GM12878 (cell line): ENCODE results near the gene HCN1. TPM values are rescaled to one million over a fixed set of nuclear protein-coding genes. Genes with fewer than 3 reads are reported as not detected.

ENCODE experiments used
- ATAC-seq: fragments of 200-7000 bp; cut with Tn5 transposase; 3 replicates; pipeline ENCODE4 v1.9.1; 2020; ENCODE audit warnings: mild to moderate bottlenecking, moderate library complexity
- BruUV-seq: library from RNA; stranded (reverse); fragments of 400-500 nt; replicated peaks from 2 replicates; lab custom pipeline; 2021; lab: Mats Ljungman, UMichigan
- CTCF ChIA-PET: fragments of 300-600 bp; sonication (Branson Sonifier 250); formaldehyde crosslinking; extraction: SDS; loops from one replicate; lab custom pipeline; 2021; ENCODE audit warnings: inconsistent platforms; lab: Yijun Ruan, JAX
- POLR2A ChIA-PET: fragments of 350-600 bp; formaldehyde crosslinking; extraction: SDS; loops from one replicate; lab custom pipeline; 2021; ENCODE audit warnings: inconsistent platforms; lab: Charles Lee
- RAD21 ChIA-PET: fragments of 300-600 bp; sonication (Branson Sonifier 250); formaldehyde crosslinking; loops from one replicate; lab custom pipeline; 2023; ENCODE audit warnings: antibody characterized with exemption; ENCODE audit not compliant: unreplicated experiment; lab: Charles Lee
- SMC1A ChIA-PET: fragments of 300-600 bp; sonication (Branson Sonifier 250); formaldehyde crosslinking; loops from one replicate; lab custom pipeline; 2023; ENCODE audit not compliant: unreplicated experiment, uncharacterized antibody; lab: Charles Lee
- DNase-seq: peaks from one replicate; pipeline ENCODE4 v3.0.0-alpha.2; 2011; ENCODE audit warnings: low read depth, low spot score
- FAIRE-seq: peaks from 3 replicates; lab custom pipeline; 2011; peaks lifted over from hg19 to GRCh38; lab: Jason Lieb, UNC
- H2AFZ ChIP-seq: 2 replicates; pipeline ENCODE4 v1.6.0; 2011; ENCODE audit warnings: low read depth, low read length, control low read depth; ENCODE audit not compliant: control insufficient read depth
- H3K27ac ChIP-seq: 2 replicates; pipeline ENCODE4 v1.5.1; 2011; ENCODE audit warnings: control low read depth; ENCODE audit not compliant: control insufficient read depth, insufficient read depth
- H3K27me3 ChIP-seq, 2 experiments: replicated peaks in 1 of 2; 2 replicates each; pipeline versions ENCODE4 v1.6.0 to v1.6.1; 2011; ENCODE audit warnings: low read length in 1 of 2; ENCODE audit not compliant: control insufficient read depth in 2 of 2, insufficient read depth in 2 of 2
- H3K36me3 ChIP-seq, 2 experiments: 2 replicates each; pipeline ENCODE4 v1.5.1; 2011; ENCODE audit warnings: low read length in 1 of 2; ENCODE audit not compliant: control insufficient read depth in 2 of 2, insufficient read depth in 2 of 2
- H3K4me1 ChIP-seq: 2 replicates; pipeline ENCODE4 v1.6.1; 2011; ENCODE audit warnings: mild to moderate bottlenecking, low read length, moderate library complexity, mixed read lengths; ENCODE audit not compliant: control insufficient read depth, insufficient read depth
- H3K4me2 ChIP-seq: 2 replicates; pipeline ENCODE4 v1.6.0; 2011; ENCODE audit warnings: control low read depth; ENCODE audit not compliant: control insufficient read depth, insufficient read depth
- H3K4me3 ChIP-seq: fragments of 200-600 bp; sonication (generic); 2 replicates; pipeline ENCODE4 v1.5.1; 2016
- H3K79me2 ChIP-seq: 2 replicates; pipeline ENCODE4 v1.6.0; 2011; ENCODE audit warnings: low read length; ENCODE audit not compliant: control insufficient read depth, insufficient read depth
- H3K9ac ChIP-seq: 2 replicates; pipeline ENCODE4 v1.8.0; 2011; ENCODE audit warnings: low read length, control low read depth, mixed read lengths; ENCODE audit not compliant: control insufficient read depth, insufficient read depth
- H3K9me3 ChIP-seq: replicated peaks from 3 replicates; pipeline ENCODE4 v1.5.1; 2011; ENCODE audit warnings: mild to moderate bottlenecking, low read length; ENCODE audit not compliant: control insufficient read depth, insufficient read depth
- H4K20me1 ChIP-seq: 2 replicates; pipeline ENCODE4 v1.6.0; 2011; ENCODE audit not compliant: control insufficient read depth, insufficient read depth
- SIX5 ChIP-seq: IDR thresholded peaks from 2 replicates; pipeline ENCODE4 v1.6.1; 2011; ENCODE audit warnings: mild to moderate bottlenecking, low read depth, low read length, moderate library complexity; ENCODE audit not compliant: severe bottlenecking
- ZNF687 ChIP-seq: fragments of 450-650 bp; IDR thresholded peaks from 2 replicates; pipeline ENCODE4 v1.6.1; 2017; ENCODE audit warnings: mild to moderate bottlenecking, moderate library complexity
- WGBS: methylation state at CpG from one replicate; pipeline ENCODE4 v1.1.6; 2016; ENCODE audit warnings: low lambda C conversion rate; ENCODE audit not compliant: insufficient replicate concordance, insufficient coverage; ENCODE audit errors: missing lambda C conversion rate; 5-methylcytosine and 5-hydroxymethylcytosine counted together
- in situ Hi-C: fragments of 300-500 bp; cut with MboI; formaldehyde crosslinking; loops from 9 replicates; pipeline ENCODE4 v1.14.3; 2018; ENCODE audit warnings: mixed read lengths
- intact Hi-C: fragments of 100-400 bp; cut with micrococcal nuclease; formaldehyde crosslinking; loops from one replicate; pipeline ENCODE4 v1.14.2; 2022; ENCODE audit not compliant: unreplicated experiment
- polyA plus RNA-seq, 11 experiments: library from polyadenylated mRNA; depleted of rRNA in 4 of 11; unstranded in 6 of 11; stranded (reverse) in 5 of 11; fragments of >200 nt; fragmentation: Nextera tagmentation in 4 of 11; fragmentation: Illumina TruSeq in 1 of 11; extraction: Ambion mirVana in 4 of 11; extraction: Trizol in 1 of 11; gene quantifications; 1 replicate in 1 of 11; 2 replicates in 10 of 11; pipeline versions ENCODE4 v1.2.1 to v1.2.3, GENCODE V29; 2011 to 2016; ENCODE audit warnings: inconsistent platforms in 2 of 11, missing spikeins in 2 of 11, low read depth in 1 of 11
- total RNA-seq, 4 experiments: library from RNA; depleted of rRNA in 3 of 4; stranded (reverse); fragments of >200 nt in 3 of 4; fragmentation: Illumina TruSeq in 1 of 4; extraction: Trizol in 1 of 4; gene quantifications; 2 replicates each; pipeline versions ENCODE4 v1.2.1 to v1.2.3, GENCODE V29; 2013 to 2021

Gene HCN1
- total and polyA plus RNA-seq, 10 of the 15 experiments (the other 5 are each of a cell fraction or from before 2014, with no cell fraction given), result not detected

DNA sequence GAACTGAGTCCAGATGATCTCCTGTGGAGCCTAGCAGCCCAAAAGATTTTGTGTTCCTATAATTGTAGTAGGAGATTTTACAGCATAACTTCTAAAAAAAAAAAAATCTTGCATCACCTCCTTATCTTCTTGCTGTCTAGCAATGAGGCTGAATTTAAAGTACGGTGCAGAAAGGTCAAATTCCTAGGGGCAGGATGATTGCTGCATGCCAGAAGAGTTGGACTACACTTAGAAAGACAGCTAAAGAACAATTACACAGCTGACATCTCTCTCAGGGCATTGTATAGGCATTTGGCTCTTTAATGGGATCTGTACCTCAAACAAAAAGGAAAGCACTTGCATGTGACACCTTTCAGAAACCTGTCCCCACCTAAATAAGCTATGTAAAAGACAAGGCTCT lies 443.2 kb downstream of the HCN1 start:
- RAD21 ChIA-PET, result no interaction called here

More for the DNA sequence above, 443.2 kb downstream of the HCN1 start:
- in situ Hi-C loops (no loop called here), intact Hi-C loops (no loop called here)
- H3K4me3 ChIP-seq, result no peak overlapping the region
- no peak for TF ChIP-seq SIX5
- no peak for TF ChIP-seq ZNF687
- H4K20me1 ChIP-seq, result no peaks in the 10 kb centered on the region
- no peak overlapping the region for H2AFZ ChIP-seq
- FAIRE-seq (no peak), DNase-seq (no peak), ATAC-seq (no peak)
- no TSS peak for BruUV-seq
- H3K4me2 ChIP-seq, result no peak overlapping the region
- 0% methylated on average over 1 of the region's 1 CpG for WGBS
- ChIA-PET CTCF (no interaction called here), SMC1A (no interaction called here), POLR2A (no interaction called here)
- H3K36me3 ChIP-seq, result no peaks in the 10 kb centered on the region
- H3K79me2 ChIP-seq, result no peaks in the 10 kb centered on the region
- H3K4me1 ChIP-seq, result no peaks in the 10 kb centered on the region
- no peak overlapping the region for H3K9ac ChIP-seq
- no peaks in the 10 kb centered on the region for H3K9me3 ChIP-seq
- H3K27me3 ChIP-seq, result no peaks in the 10 kb centered on the region
- H3K27ac ChIP-seq, result no peak overlapping the region
